LNCaP clone FGC (cell line): ENCODE data around the gene ANKRD18A.

Experiments used
- DNase-seq: peaks from one replicate; pipeline ENCODE4 v3.0.0-alpha.2; 2011; ENCODE audit warnings: low read depth
- H3K4me3 ChIP-seq: 2 replicates; pipeline ENCODE4 v1.5.1; 2011; ENCODE audit warnings: mild to moderate bottlenecking, low read depth, low read length, control low read depth
- TF ChIP-seq, protein P1 (sequence below): IDR thresholded peaks from 2 replicates; pipeline ENCODE4 v1.5.1; 2012; ENCODE audit warnings: mild to moderate bottlenecking; ENCODE audit not compliant: control insufficient read depth, insufficient read depth; ENCODE audit errors: extremely low read depth

ANKRD18A gene

DNA sequence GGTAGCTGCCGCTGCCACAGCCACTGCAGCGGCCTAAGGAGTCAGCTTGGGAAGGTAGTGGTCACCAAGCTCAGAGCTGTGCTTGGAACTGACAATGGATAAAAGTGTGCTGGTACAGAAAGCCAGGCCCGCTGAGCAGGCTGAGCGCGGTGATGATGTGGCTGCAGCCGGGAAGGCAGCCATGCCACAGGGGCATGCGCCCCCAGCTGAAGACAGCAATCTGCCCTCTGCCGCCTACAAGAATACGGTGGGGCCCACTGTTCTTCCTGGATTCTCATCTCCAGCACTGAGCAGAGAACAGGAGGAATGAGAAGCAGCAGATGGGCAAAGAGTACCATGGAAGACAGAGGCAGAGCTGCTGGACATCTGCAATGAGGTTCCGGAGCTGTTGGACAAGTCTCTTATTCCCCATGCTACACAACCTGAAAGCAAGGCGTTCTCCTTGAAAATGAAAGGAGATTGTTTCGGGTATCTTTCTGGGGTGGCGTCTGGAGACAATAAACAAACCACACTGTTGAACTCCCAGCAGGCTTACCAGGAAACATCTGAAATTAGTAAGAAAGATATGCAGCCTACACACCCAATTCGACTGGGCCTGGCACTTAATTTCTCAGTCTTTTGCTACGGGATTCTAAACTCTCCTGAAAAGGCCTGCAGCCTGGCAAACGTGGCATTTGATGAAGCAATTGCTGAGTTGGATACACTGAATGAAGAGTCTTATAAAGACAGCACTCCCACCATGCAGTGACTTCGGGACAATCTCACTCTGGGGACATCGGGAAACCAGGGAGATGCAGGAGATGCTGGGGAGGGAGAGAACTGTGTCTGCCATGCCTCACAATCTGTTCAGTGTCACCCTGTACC lies 22.8 kb upstream of the ANKRD18A start:
- no peak overlapping the region for H3K4me3 ChIP-seq
- no peak for DNase-seq
- TF ChIP-seq, protein P1, sequence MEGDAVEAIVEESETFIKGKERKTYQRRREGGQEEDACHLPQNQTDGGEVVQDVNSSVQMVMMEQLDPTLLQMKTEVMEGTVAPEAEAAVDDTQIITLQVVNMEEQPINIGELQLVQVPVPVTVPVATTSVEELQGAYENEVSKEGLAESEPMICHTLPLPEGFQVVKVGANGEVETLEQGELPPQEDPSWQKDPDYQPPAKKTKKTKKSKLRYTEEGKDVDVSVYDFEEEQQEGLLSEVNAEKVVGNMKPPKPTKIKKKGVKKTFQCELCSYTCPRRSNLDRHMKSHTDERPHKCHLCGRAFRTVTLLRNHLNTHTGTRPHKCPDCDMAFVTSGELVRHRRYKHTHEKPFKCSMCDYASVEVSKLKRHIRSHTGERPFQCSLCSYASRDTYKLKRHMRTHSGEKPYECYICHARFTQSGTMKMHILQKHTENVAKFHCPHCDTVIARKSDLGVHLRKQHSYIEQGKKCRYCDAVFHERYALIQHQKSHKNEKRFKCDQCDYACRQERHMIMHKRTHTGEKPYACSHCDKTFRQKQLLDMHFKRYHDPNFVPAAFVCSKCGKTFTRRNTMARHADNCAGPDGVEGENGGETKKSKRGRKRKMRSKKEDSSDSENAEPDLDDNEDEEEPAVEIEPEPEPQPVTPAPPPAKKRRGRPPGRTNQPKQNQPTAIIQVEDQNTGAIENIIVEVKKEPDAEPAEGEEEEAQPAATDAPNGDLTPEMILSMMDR, result no peak

- peak; percentile 84 for DNase-seq
- TF ChIP-seq, protein P1, result peak; percentile 80
These were observed 21.8 kb upstream of the ANKRD18A start for GRCh38 chr9:38641985-38642864.

DNA sequence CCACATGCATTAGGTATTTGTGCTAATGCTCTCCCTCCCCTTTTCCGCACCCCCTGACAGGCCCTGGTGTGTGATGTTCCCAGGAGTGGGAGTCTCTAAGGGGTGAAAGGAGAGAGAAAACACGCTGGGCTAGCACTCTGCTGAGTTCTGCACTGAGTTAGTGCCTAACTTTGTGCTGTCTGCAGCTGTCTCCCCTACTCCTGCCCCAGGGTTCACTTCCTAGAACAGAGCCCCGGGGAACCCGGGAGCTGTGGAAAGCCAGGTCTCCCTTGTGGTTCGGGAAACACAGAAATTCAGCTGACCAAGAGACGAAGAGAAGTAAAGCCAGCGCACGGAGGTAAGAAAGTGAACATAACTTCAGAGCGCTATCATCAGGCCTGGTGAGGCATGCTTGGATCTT lies 20.7 kb upstream of the ANKRD18A start:
- no peak overlapping the region for H3K4me3 ChIP-seq
- TF ChIP-seq, protein P1, result no peak
- no peak for DNase-seq

More at GRCh38 chr9:38641985-38642864, 21.8 kb upstream of the ANKRD18A start:
- H3K4me3 ChIP-seq, result no peak overlapping the region

GRCh38 chr9:38639577-38639940 lies 19.2 kb upstream of the ANKRD18A start:
- DNase-seq, result no peak
- no peak overlapping the region for H3K4me3 ChIP-seq
- TF ChIP-seq, protein P1, result no peak

DNA sequence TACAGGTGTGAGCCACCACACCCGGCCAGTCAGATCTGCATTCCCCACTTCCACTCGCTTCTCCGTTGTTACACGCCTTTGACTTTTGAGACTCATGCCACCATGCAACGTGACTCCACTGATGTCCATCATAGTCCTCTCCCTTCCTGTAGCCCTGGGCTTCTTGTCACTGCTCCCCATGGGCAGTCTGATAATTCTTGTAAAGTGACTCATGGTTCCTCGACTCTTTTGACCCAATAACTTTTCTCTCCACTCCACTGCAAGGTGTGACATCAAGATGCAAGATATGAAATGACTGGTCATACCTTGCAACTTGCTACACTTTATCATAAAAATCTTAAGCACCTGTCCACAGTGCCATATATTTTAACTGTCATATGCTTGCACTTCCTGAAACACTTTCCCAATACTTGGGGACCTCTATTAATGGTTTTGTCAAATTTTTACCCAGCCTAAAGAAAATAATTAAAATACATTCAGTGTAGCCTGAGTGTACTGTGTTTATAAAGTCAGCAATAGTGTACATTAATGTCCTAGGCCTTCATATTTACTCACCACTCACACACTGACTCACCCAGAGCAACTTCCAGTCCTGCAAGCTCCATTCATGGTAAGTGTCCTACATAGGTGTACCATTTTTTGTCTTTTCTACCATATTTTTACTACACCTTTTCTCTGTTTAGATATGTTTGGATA lies 18.6 kb upstream of the ANKRD18A start:
- TF ChIP-seq, protein P1, result no peak
- no peak overlapping the region for H3K4me3 ChIP-seq
- no peak for DNase-seq

- TF ChIP-seq, protein P1, result no peak
- DNase-seq, result no peak
- H3K4me3 ChIP-seq, result no peak overlapping the region
These were observed 13.9 kb upstream of the ANKRD18A start for GRCh38 chr9:38634315-38634714.
